LNCaP clone FGC (cell line): Measurements from ENCODE around the gene IL17C.

Source experiments
- DNase-seq: peaks from one replicate; pipeline ENCODE4 v3.0.0-alpha.2; 2011; ENCODE audit warnings: low read depth
- H3K4me3 ChIP-seq: 2 replicates; pipeline ENCODE4 v1.5.1; 2011; ENCODE audit warnings: mild to moderate bottlenecking, low read depth, low read length, control low read depth
- CTCF ChIP-seq: IDR thresholded peaks from 2 replicates; pipeline ENCODE4 v1.5.1; 2012; ENCODE audit warnings: mild to moderate bottlenecking; ENCODE audit not compliant: control insufficient read depth, insufficient read depth; ENCODE audit errors: extremely low read depth

IL17C gene

GRCh38 chr16:88634141-88634993 is 4.0 kb upstream of the IL17C start:
- H3K4me3 ChIP-seq = no peak overlapping the region
- no peak for TF ChIP-seq CTCF
- no peak for DNase-seq

- no peak for TF ChIP-seq CTCF
- DNase-seq = no peak
- H3K4me3 ChIP-seq = no peak overlapping the region
Observed at GRCh38 chr16:88634994-88635670, 3.2 kb upstream of the IL17C start.

GRCh38 chr16:88635671-88636319 is 2.6 kb upstream of the IL17C start:
- no peak overlapping the region for H3K4me3 ChIP-seq
- TF ChIP-seq CTCF = no peak
- no peak for DNase-seq

- no peak for DNase-seq
- no peak overlapping the region for H3K4me3 ChIP-seq
Observed at GRCh38 chr16:88636488-88637265, 1.7 kb upstream of the IL17C start.

GRCh38 chr16:88639231-88640038 is 1.1 kb downstream of the IL17C start:
- H3K4me3 ChIP-seq = no peak overlapping the region
- DNase-seq = no peak
- no peak for TF ChIP-seq CTCF

More at GRCh38 chr16:88636488-88637265, 1.7 kb upstream of the IL17C start:
- no peak for TF ChIP-seq CTCF

GRCh38 chr16:88640039-88640495 is 1.7 kb downstream of the IL17C start:
- H3K4me3 ChIP-seq = no peak overlapping the region
- DNase-seq = no peak
- TF ChIP-seq CTCF = no peak
